Renal cortex interstitium (tissue), 11 donors: ENCODE data around the gene UTRN. TPM values are rescaled to one million over a fixed set of nuclear protein-coding genes. Genes with fewer than 3 reads are reported as not detected.

Experiments
- DNase-seq, 11 donors: peaks; one replicate each; pipeline ENCODE4 v3.0.0-alpha.2; 2013; ENCODE audit warnings: low read depth in 9 of 11, low spot score in 4 of 11; ENCODE audit errors: extremely low read depth in 1 of 11
- polyA plus RNA-seq, 3 donors: library from polyadenylated mRNA; unstranded; fragments of 120-200 nt; gene quantifications; one replicate each; pipeline ENCODE4 v1.2.1, GENCODE V29; 2013; ENCODE audit not compliant: insufficient read length in 3 of 3

UTRN gene
- polyA plus RNA-seq, 3 donors = 139 to 167 (median 140) TPM

- DNase-seq = peak in 2 of 11 donors; percentile 43 to 44
Observed at GRCh38 chr6:144330017-144330987, 45.2 kb downstream of the UTRN start.

- DNase-seq = no peak
Observed at GRCh38 chr6:144331491-144331969, 46.4 kb downstream of the UTRN start.

DNA sequence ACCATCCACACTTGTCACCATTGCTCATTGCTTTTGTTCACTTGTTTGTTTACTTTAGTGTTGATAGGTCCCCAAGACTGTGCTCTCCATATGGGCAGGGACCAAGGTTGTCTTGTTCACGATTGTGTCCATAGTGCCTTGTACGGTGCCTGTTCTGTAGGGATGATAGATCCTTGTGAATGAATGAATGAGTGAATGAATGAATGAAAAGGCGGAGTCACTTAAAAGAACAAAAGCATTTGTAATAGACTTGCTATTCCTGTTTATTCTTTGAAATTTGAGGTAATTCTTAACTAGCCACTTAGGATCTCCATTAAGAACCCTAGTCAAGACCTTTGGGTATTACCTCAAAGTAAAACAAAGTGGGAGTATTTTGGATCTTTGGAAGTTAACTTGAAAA, 47.0 kb downstream of the UTRN start:
- DNase-seq = no peak

GRCh38 chr6:144334150-144334708, 49.1 kb downstream of the UTRN start:
- DNase-seq = no peak

Other genes starting within 250 kb of the UTRN start
- 100 to 1,000 TPM; 119 to 157 (median 137) TPM for gene SF3B5, start 189.8 kb upstream of the UTRN start, polyA plus RNA-seq
- gene STX11, start 134.8 kb upstream of the UTRN start, polyA plus RNA-seq = 1 to 10 TPM in 1 of 3 donors, under 1 TPM in 2; 0.81 to 1.3 (median 0.95) TPM